ENCODE measurements around the gene BTBD1.

The BTBD1 gene

DNA sequence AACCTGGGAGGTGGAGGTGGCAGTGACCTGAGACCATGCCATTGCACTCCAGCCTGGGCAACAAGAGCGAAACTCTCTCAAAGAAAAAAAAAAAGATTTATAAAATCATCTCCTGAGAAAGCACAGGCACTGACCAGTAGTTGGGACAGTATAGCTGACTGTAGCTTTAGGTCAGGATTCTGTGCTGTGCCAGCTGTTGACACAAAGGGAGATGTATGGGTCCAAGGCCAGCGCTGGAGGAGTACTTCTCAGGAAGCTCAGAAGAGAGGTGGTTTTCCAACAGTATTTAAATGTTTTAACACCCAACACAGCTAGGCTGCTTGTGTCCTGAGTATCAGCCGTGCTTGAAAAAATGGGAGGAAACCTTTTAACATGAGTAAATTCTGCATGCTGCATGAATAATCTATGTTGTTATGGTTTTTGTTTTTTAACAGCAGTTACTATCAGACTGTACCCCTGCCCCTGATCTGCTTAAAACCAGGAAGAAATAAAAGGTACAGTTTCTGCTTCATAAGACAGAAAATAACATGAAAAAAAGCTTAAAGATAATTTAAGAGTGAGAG, 74.5 kb downstream of the BTBD1 start:
- DNase-seq (ENCODE audit: low spot score), result no peak

DNA sequence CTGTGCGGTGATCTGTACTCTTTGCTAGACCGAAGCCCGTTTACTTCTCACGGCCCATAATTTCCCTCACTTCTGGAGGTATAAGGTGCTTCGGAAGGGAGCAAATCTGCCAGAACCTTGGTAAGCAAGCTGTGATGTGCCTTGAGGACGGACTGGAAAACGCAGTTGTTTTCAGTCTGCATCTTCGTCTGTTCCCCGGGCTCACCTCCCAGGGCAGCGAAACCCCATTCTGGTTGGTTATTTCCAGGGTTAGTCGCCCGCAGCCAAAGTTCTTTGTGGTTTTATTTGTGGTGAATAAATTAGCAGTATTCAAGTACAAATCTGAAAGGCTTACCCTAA, 80.6 kb downstream of the BTBD1 start:
- peak; percentile 14 for DNase-seq (ENCODE audit: low spot score)

- peak; percentile 95 for DNase-seq (ENCODE audit: low spot score)
Observed at GRCh38 chr15:82985688-82986441, 81.2 kb downstream of the BTBD1 start, which contains the start of gene RAMAC. RAMAC (plus strand) TSS chr15:82986210; CDS start chr15:82989019, 2,809 bp downstream.

DNA sequence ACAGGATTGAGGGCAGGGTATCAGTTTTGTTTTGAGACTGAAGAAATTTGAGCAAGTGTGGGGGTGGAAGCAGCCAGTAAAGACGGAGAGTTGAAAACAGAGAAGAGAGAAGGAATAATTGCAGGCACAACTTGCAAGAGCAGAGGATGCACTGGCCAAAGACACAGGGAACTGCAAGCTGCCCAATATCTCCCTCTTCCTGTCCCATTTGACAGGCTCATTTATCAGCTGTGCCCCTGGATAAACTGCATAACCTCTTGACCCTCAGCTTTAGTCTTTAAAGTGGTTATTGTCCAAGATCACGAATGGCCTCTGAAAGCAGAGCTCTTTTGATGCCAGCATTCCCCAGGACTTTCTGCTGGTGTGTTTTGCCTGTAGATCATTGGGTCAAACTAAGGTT, 86.1 kb downstream of the BTBD1 start:
- no peak for DNase-seq (ENCODE audit: low spot score)

DNA sequence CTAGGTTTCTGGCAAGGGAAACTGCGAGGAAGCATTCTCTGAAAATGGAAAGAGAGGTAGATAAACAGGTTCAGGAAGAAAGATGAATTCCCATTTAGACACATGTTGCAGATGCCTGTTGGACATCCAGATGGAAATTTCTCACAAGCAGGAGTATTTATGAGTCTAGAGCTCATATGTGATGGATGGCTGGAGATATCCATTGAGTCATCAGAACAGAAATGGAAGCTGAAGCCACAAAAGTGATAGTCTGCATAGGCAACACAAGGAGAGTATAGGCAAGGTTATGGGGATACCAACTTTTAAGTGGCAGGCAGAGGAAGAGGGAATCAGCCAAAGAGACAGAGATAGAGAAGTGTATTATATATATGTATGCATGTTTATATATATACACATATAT, 87.3 kb downstream of the BTBD1 start:
- no peak for DNase-seq (ENCODE audit: low spot score)

DNA sequence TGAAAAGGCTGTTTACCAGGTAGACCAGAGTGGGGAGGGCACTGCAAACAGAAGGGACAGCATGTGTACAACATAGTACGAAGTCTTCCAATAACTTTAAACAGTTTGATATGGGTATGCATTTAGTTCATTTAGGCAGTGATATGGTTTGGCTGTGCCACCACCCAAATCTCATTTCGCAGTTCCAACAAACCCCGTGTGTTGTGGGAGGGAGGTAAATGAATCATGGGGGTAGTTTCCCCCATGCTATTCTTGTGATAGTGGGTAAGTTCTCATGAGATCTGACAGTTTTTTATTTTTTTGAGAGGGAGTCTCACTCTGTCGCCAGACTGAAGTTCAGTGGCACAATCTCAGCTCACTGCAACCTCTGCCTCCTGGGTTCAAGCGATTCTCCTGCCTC, 88.6 kb downstream of the BTBD1 start:
- DNase-seq (ENCODE audit: low spot score), result no peak

DNA sequence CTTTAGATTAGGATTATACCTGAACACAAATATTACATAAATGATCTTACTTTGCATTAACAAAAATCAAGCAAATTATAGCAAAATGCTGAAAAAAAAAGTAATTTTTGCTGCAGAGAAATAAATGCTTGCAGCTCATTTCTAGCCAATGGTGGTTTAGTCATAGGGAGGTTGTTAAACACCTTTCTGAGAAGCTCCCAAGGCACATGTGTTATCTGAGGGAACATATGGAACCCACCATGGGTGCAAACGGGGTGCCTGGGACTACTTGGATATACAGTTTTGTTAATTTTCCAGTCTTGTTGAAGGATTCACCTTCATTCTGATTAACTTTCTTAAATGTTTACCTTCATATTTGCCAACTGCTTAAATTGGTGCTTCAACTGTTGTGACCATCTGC, 90.0 kb downstream of the BTBD1 start:
- no peak for DNase-seq (ENCODE audit: low spot score)

DNA sequence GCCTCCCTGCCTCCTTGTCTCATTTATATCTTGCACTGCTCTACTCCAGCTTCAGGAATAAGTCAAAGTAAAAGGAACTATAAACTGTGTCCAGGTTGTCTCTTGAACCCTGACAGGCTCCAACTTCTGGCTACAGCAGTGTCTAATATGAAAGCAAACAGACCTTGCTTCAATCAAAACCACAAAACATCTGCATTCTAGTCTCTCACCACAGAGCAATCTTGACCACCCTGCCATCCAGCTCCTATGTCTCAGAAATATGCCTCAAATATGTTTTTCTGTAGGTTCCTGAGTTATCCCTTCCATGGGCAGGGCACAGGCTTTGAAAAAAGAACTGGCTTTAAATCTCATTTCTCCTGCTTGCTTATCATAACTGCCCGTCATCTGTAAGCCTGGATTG, 94.1 kb downstream of the BTBD1 start:
- no peak for DNase-seq (ENCODE audit: low spot score)

DNA sequence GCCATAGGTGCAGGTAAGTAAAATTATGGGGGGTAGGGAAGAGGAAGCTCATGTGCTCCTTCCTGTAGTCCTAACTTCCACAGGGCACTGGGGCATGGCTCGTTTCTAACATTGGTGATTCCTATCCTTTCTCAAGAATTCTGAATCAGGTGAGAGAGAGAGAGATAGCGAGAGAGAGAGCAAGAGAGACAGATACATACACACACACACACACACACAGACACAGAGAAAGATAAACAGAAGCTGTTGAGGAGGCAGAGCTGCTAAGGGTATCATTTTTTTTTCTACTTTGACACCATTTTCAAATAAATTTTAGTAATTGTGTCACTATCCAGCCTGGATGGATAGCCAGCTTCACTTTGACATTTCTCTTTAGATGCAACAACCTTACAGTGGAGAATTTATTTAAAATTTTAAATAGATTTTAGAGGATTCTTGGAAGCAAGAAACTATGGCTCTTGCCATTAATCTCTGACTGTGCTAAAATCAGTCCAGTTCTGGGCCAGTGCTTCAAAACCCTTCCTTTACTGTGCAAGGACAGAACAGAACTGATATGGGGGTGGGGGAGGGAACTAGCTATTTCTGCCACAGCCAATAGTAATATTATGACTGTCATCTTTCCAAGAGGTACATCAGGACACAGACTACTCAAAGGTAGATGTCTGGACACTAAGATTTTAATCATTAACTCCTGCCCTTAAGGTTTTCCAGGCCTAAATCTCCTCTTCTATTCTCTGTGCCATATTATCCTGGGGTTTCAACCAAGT, 95.7 kb downstream of the BTBD1 start:
- no peak for DNase-seq (ENCODE audit: low spot score)

GRCh38 chr15:82970696-82971095, 96.4 kb downstream of the BTBD1 start:
- no peak for DNase-seq (ENCODE audit: low spot score)

GRCh38 chr15:82970078-82970686, 96.9 kb downstream of the BTBD1 start:
- no peak for DNase-seq (ENCODE audit: low spot score)

- DNase-seq (ENCODE audit: low spot score), result no peak
Observed at GRCh38 chr15:82969353-82969752, 97.7 kb downstream of the BTBD1 start.

GRCh38 chr15:82968066-82968465, 99.0 kb downstream of the BTBD1 start:
- no peak for DNase-seq (ENCODE audit: low spot score)

- no peak for DNase-seq (ENCODE audit: low spot score)
Observed at GRCh38 chr15:82966671-82967071, 100.4 kb downstream of the BTBD1 start.
